ENCODE measurements around the gene SPATA31E1.

SPATA31E1 gene

GRCh38 chr9:87854580-87854955, 28.1 kb upstream of the SPATA31E1 start:
- H3K27me3 Mint-ChIP-seq = peaks cover 4 to 20% of the 10 kb centered on the region in 2 donors
- H3K4me3 Mint-ChIP-seq = no peak overlapping the region
- DNase-seq = no peak
- no peak for ATAC-seq (replicated peaks)
- no peak overlapping the region for H3K27ac Mint-ChIP-seq
- no peaks in the 10 kb centered on the region for H3K4me1 Mint-ChIP-seq (ENCODE audit: low read depth in 2 of 2)
- peaks cover 7% of the 10 kb centered on the region for H3K36me3 Mint-ChIP-seq (ENCODE audit: insufficient read depth)
- no peaks in the 10 kb centered on the region for H3K9me3 Mint-ChIP-seq

- H3K36me3 Mint-ChIP-seq (ENCODE audit: insufficient read depth) = peaks cover 7% of the 10 kb centered on the region
- no peak overlapping the region for H3K27ac Mint-ChIP-seq
- ATAC-seq (replicated peaks) (no peak), DNase-seq (no peak)
- H3K27me3 Mint-ChIP-seq = peaks cover 4 to 20% of the 10 kb centered on the region in 2 donors
- no peak overlapping the region for H3K4me3 Mint-ChIP-seq
- peaks cover 0 to under 1% of the 10 kb centered on the region in 2 donors for H3K9me3 Mint-ChIP-seq
- no peaks in the 10 kb centered on the region for H3K4me1 Mint-ChIP-seq (ENCODE audit: low read depth in 2 of 2)
Observed at GRCh38 chr9:87855061-87855460, 27.6 kb upstream of the SPATA31E1 start.

- no peak for ATAC-seq (replicated peaks)
- peaks cover 4 to 20% of the 10 kb centered on the region in 2 donors for H3K27me3 Mint-ChIP-seq
Observed at GRCh38 chr9:87857141-87857947, 25.3 kb upstream of the SPATA31E1 start.

GRCh38 chr9:87857948-87858335, 24.7 kb upstream of the SPATA31E1 start:
- Mint-ChIP-seq H3K36me3 (ENCODE audit: insufficient read depth) (peaks cover 4% of the 10 kb centered on the region), H3K27ac (no peak overlapping the region), H3K4me1 (ENCODE audit: low read depth in 2 of 2) (no peaks in the 10 kb centered on the region), H3K4me3 (no peak overlapping the region), H3K9me3 (peaks cover 0 to 3% of the 10 kb centered on the region in 2 donors), H3K27me3 (peaks cover 3 to 17% of the 10 kb centered on the region in 2 donors)
- ATAC-seq (replicated peaks) (no peak), DNase-seq (no peak)

More at GRCh38 chr9:87857141-87857947, 25.3 kb upstream of the SPATA31E1 start:
- peaks cover 4% of the 10 kb centered on the region for H3K36me3 Mint-ChIP-seq (ENCODE audit: insufficient read depth)
- no peak overlapping the region for H3K4me3 Mint-ChIP-seq
- H3K27ac Mint-ChIP-seq = no peak overlapping the region
- DNase-seq = no peak
- H3K4me1 Mint-ChIP-seq (ENCODE audit: low read depth in 2 of 2) = no peaks in the 10 kb centered on the region
- H3K9me3 Mint-ChIP-seq = peaks cover 0 to 2% of the 10 kb centered on the region in 2 donors

- no peak overlapping the region for H3K4me3 Mint-ChIP-seq
- DNase-seq (no peak), ATAC-seq (replicated peaks) (no peak)
- H3K9me3 Mint-ChIP-seq = peaks cover 0 to 3% of the 10 kb centered on the region in 2 donors
- H3K36me3 Mint-ChIP-seq (ENCODE audit: insufficient read depth) = peaks cover 4% of the 10 kb centered on the region
- H3K27me3 Mint-ChIP-seq = peaks cover 2 to 13% of the 10 kb centered on the region in 2 donors
- H3K4me1 Mint-ChIP-seq (ENCODE audit: low read depth in 2 of 2) = no peaks in the 10 kb centered on the region
- H3K27ac Mint-ChIP-seq = no peak overlapping the region
Observed at GRCh38 chr9:87859137-87859536, 23.5 kb upstream of the SPATA31E1 start.

GRCh38 chr9:87859786-87860185, 22.9 kb upstream of the SPATA31E1 start:
- no peak overlapping the region for H3K27ac Mint-ChIP-seq
- peaks cover 5 to 13% of the 10 kb centered on the region in 2 donors for H3K27me3 Mint-ChIP-seq
- ATAC-seq (replicated peaks) = no peak
- peaks cover 4% of the 10 kb centered on the region for H3K36me3 Mint-ChIP-seq (ENCODE audit: insufficient read depth)
- no peak for DNase-seq
- peaks cover 0 to 3% of the 10 kb centered on the region in 2 donors for H3K9me3 Mint-ChIP-seq
- H3K4me1 Mint-ChIP-seq (ENCODE audit: low read depth in 2 of 2) = no peaks in the 10 kb centered on the region
- no peak overlapping the region for H3K4me3 Mint-ChIP-seq

GRCh38 chr9:87861332-87861731, 21.3 kb upstream of the SPATA31E1 start:
- Mint-ChIP-seq H3K36me3 (ENCODE audit: insufficient read depth) (peaks cover 6% of the 10 kb centered on the region), H3K27ac (no peak overlapping the region), H3K4me3 (no peak overlapping the region), H3K9me3 (peaks cover 0 to 3% of the 10 kb centered on the region in 2 donors), H3K4me1 (ENCODE audit: low read depth in 2 of 2) (no peaks in the 10 kb centered on the region), H3K27me3 (peaks cover under 1 to 13% of the 10 kb centered on the region in 2 donors)
- DNase-seq = no peak
- no peak for ATAC-seq (replicated peaks)

GRCh38 chr9:87862536-87863268, 20.0 kb upstream of the SPATA31E1 start:
- Mint-ChIP-seq H3K4me3 (no peak overlapping the region), H3K27me3 (peaks cover 10 to 14% of the 10 kb centered on the region in 2 donors), H3K9me3 (peaks cover 0 to 3% of the 10 kb centered on the region in 2 donors), H3K27ac (no peak overlapping the region), H3K36me3 (ENCODE audit: insufficient read depth) (peaks cover 6% of the 10 kb centered on the region), H3K4me1 (ENCODE audit: low read depth in 2 of 2) (no peaks in the 10 kb centered on the region)
- DNase-seq = no peak
- ATAC-seq (replicated peaks) = no peak

GRCh38 chr9:87863882-87864465, 18.7 kb upstream of the SPATA31E1 start:
- Mint-ChIP-seq H3K4me3 (no peak overlapping the region), H3K9me3 (peaks cover 0 to 3% of the 10 kb centered on the region in 2 donors), H3K27me3 (peaks cover 10 to 14% of the 10 kb centered on the region in 2 donors), H3K27ac (no peak overlapping the region), H3K36me3 (ENCODE audit: insufficient read depth) (peaks cover 6% of the 10 kb centered on the region), H3K4me1 (ENCODE audit: low read depth in 2 of 2) (no peaks in the 10 kb centered on the region)
- DNase-seq (no peak), ATAC-seq (replicated peaks) (no peak)

- DNase-seq (no peak), ATAC-seq (replicated peaks) (no peak)
- Mint-ChIP-seq H3K9me3 (peaks cover 8 to 9% of the 10 kb centered on the region in 2 donors), H3K4me3 (no peak overlapping the region), H3K4me1 (ENCODE audit: low read depth in 2 of 2) (no peaks in the 10 kb centered on the region), H3K27ac (no peak overlapping the region), H3K36me3 (ENCODE audit: insufficient read depth) (peaks cover 3% of the 10 kb centered on the region), H3K27me3 (peaks cover 10 to 14% of the 10 kb centered on the region in 2 donors)
Observed at GRCh38 chr9:87864915-87865314, 17.8 kb upstream of the SPATA31E1 start.

- no peak for ATAC-seq (replicated peaks)
- Mint-ChIP-seq H3K27ac (no peak overlapping the region), H3K27me3 (peaks cover 10 to 14% of the 10 kb centered on the region in 2 donors), H3K36me3 (ENCODE audit: insufficient read depth) (peaks cover 3% of the 10 kb centered on the region), H3K4me3 (no peak overlapping the region), H3K9me3 (peaks cover 8 to 11% of the 10 kb centered on the region in 2 donors), H3K4me1 (ENCODE audit: low read depth in 2 of 2) (no peaks in the 10 kb centered on the region)
- DNase-seq = no peak
Observed at GRCh38 chr9:87865626-87866025, 17.1 kb upstream of the SPATA31E1 start.

- ATAC-seq (replicated peaks) (no peak), DNase-seq (no peak)
- Mint-ChIP-seq H3K4me3 (no peak overlapping the region), H3K9me3 (peaks cover 7 to 11% of the 10 kb centered on the region in 2 donors), H3K27me3 (peaks cover 14 to 17% of the 10 kb centered on the region in 2 donors), H3K36me3 (ENCODE audit: insufficient read depth) (peaks cover 3% of the 10 kb centered on the region), H3K4me1 (ENCODE audit: low read depth in 2 of 2) (no peaks in the 10 kb centered on the region), H3K27ac (no peak overlapping the region)
Observed at GRCh38 chr9:87867391-87867790, 15.3 kb upstream of the SPATA31E1 start.

- no peak for DNase-seq
- peaks cover 3% of the 10 kb centered on the region for H3K36me3 Mint-ChIP-seq (ENCODE audit: insufficient read depth)
- H3K27me3 Mint-ChIP-seq = peaks cover 14 to 25% of the 10 kb centered on the region in 2 donors
- no peaks in the 10 kb centered on the region for H3K4me1 Mint-ChIP-seq (ENCODE audit: low read depth in 2 of 2)
- no peak overlapping the region for H3K27ac Mint-ChIP-seq
- no peak for ATAC-seq (replicated peaks)
- H3K4me3 Mint-ChIP-seq = no peak overlapping the region
- H3K9me3 Mint-ChIP-seq = peaks cover 6 to 11% of the 10 kb centered on the region in 2 donors
Observed at GRCh38 chr9:87868175-87868574, 14.5 kb upstream of the SPATA31E1 start.
